GM12878 (cell line): ENCODE results near the gene CLDN7. TPM values are rescaled to one million over a fixed set of nuclear protein-coding genes. Genes with fewer than 3 reads are reported as not detected.

ENCODE experiments used
- BCL11A ChIP-seq: IDR thresholded peaks from 2 replicates; pipeline ENCODE4 v1.6.1; 2011; ENCODE audit warnings: low read depth, low read length
- CBX5 ChIP-seq: sonication (generic); IDR thresholded peaks from 2 replicates; pipeline ENCODE4 v1.6.1; 2016; ENCODE audit warnings: low read depth, moderate library complexity, mild to moderate bottlenecking, inconsistent platforms
- CHD4 ChIP-seq: fragments of 200-600 bp; sonication (generic); IDR thresholded peaks from 2 replicates; pipeline ENCODE4 v1.6.1; 2016; ENCODE audit warnings: mild to moderate bottlenecking
- DPF2 ChIP-seq: fragments of 450-650 bp; IDR thresholded peaks from 2 replicates; pipeline ENCODE4 v1.6.1; 2017; ENCODE audit warnings: mild to moderate bottlenecking
- EGR1 ChIP-seq, 2 experiments: IDR thresholded peaks; 1 replicate in 1 of 2; 2 replicates in 1 of 2; pipeline ENCODE4 v1.6.1; 2011 to 2012; ENCODE audit warnings: low read depth in 2 of 2, low read length in 2 of 2, borderline replicate concordance in 1 of 2, mild to moderate bottlenecking in 1 of 2, moderate library complexity in 1 of 2
- ESRRA ChIP-seq: IDR thresholded peaks from 2 replicates; pipeline ENCODE4 v1.6.1; 2012; ENCODE audit warnings: mild to moderate bottlenecking, low read length, improper control_type of control experiment
- FOXM1 ChIP-seq: IDR thresholded peaks from 2 replicates; pipeline ENCODE4 v1.6.1; 2012; ENCODE audit warnings: low read depth, mild to moderate bottlenecking, inconsistent platforms, low read length, moderate library complexity
- HDAC6 ChIP-seq: fragments of 200-600 bp; sonication (generic); IDR thresholded peaks from one replicate; pipeline ENCODE4 v1.8.0; 2017; ENCODE audit warnings: antibody characterized with exemption; ENCODE audit not compliant: unreplicated experiment
- MEF2B ChIP-seq: fragments of 450-650 bp; IDR thresholded peaks from 2 replicates; pipeline ENCODE4 v1.6.1; 2018; ENCODE audit warnings: mild to moderate bottlenecking, moderate library complexity; ENCODE audit not compliant: partially characterized antibody, poor library complexity, severe bottlenecking
- MYC ChIP-seq: IDR thresholded peaks from 2 replicates; pipeline ENCODE4 v1.6.1; 2011; ENCODE audit warnings: mild to moderate bottlenecking, low read length, moderate library complexity, inconsistent platforms; ENCODE audit not compliant: insufficient read depth, insufficient replicate concordance, insufficient read length, severe bottlenecking
- NRF1 ChIP-seq: conservative IDR thresholded peaks from 2 replicates; pipeline ENCODE4 v1.6.1; 2011; ENCODE audit warnings: mild to moderate bottlenecking, low read depth, low read length, improper control_type of control experiment
- POU2F2 ChIP-seq: IDR thresholded peaks from 3 replicates; pipeline ENCODE4 v1.6.1; 2011; ENCODE audit warnings: low read depth, mild to moderate bottlenecking, low read length, borderline replicate concordance
- RUNX3 ChIP-seq: IDR thresholded peaks from 2 replicates; pipeline ENCODE4 v1.6.1; 2012; ENCODE audit warnings: low read length, inconsistent platforms
- STAT3 ChIP-seq: IDR thresholded peaks from 2 replicates; pipeline ENCODE4 v1.6.1; 2011; ENCODE audit warnings: low read depth, low read length, improper control_type of control experiment
- ZNF217 ChIP-seq: fragments of 450-650 bp; IDR thresholded peaks from 2 replicates; pipeline ENCODE4 v1.6.1; 2017; ENCODE audit warnings: antibody characterized with exemption, mild to moderate bottlenecking
- polyA plus RNA-seq, 11 experiments: library from polyadenylated mRNA; depleted of rRNA in 4 of 11; unstranded in 6 of 11; stranded (reverse) in 5 of 11; fragments of >200 nt; fragmentation: Nextera tagmentation in 4 of 11; fragmentation: Illumina TruSeq in 1 of 11; extraction: Ambion mirVana in 4 of 11; extraction: Trizol in 1 of 11; gene quantifications; 1 replicate in 1 of 11; 2 replicates in 10 of 11; pipeline versions ENCODE4 v1.2.1 to v1.2.3, GENCODE V29; 2011 to 2016; ENCODE audit warnings: inconsistent platforms in 2 of 11, missing spikeins in 2 of 11, low read depth in 1 of 11
- total RNA-seq, 4 experiments: library from RNA; depleted of rRNA in 3 of 4; stranded (reverse); fragments of >200 nt in 3 of 4; fragmentation: Illumina TruSeq in 1 of 4; extraction: Trizol in 1 of 4; gene quantifications; 2 replicates each; pipeline versions ENCODE4 v1.2.1 to v1.2.3, GENCODE V29; 2013 to 2021
- TF ChIP-seq, protein P1 (sequence below): fragments of 450-650 bp; IDR thresholded peaks from 2 replicates; pipeline ENCODE4 v1.6.1; 2017; ENCODE audit warnings: mild to moderate bottlenecking, moderate library complexity
- TF ChIP-seq, protein P2 (sequence below): fragments of 450-650 bp; IDR thresholded peaks from 2 replicates; pipeline ENCODE4 v1.6.1; 2017; ENCODE audit warnings: low read depth, mild to moderate bottlenecking, moderate library complexity
- TF ChIP-seq, protein P3 (sequence below): fragments of 450-650 bp; IDR thresholded peaks from 2 replicates; pipeline ENCODE4 v1.6.1; 2018; ENCODE audit warnings: borderline replicate concordance, mild to moderate bottlenecking; ENCODE audit not compliant: partially characterized antibody
- TF ChIP-seq, protein P4 (sequence below): fragments of 450-650 bp; IDR thresholded peaks from 2 replicates; pipeline ENCODE4 v1.6.1; 2017; ENCODE audit warnings: mild to moderate bottlenecking, low read depth, inconsistent platforms; ENCODE audit not compliant: poor library complexity, severe bottlenecking

The CLDN7 gene
- total and polyA plus RNA-seq, 10 of the 15 experiments (the other 5 are each of a cell fraction or from before 2014, with no cell fraction given) = 0.19 to 1.3 (median 0.36) TPM; not detected in 5

DNA sequence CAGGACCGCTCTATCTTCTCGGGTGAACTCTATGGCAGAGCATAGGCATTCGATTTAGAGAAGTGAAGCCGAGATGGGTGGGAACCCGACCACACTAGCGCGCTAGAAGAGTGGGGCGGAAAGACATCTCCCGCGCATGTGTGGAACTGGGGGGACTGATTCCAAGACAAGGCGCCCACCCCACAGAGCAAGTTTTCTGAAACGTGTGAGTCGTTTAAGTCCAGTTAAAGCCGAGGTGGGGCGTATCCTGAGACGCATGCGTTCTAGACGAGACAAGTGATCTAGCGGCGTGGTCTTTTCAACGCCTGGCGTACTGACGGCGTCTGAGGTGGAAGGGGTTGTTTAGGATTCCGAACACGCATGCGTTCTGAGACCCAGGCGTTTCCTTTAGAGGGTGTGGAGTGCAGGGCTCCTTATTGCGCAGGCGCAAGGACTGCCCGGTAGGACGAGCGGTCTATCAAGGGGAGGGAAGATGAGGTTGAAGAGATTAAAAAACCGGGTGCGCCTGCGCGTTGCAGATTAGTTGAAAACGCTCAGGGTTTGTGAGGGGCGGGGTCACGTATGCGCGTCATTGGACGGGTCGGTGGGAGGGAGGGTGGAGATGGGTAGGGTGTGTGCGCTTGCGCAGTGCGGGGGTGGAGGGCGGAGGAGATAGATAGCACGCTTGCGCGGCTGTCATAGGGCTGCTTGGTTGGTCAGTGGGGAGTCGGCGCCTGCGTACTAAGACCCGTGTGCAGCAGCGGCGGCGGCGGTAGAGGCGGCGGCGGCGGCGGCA is 44.8 kb upstream of the CLDN7 start, which contains the start of gene EIF5A (continued):
- TF ChIP-seq, protein P1, sequence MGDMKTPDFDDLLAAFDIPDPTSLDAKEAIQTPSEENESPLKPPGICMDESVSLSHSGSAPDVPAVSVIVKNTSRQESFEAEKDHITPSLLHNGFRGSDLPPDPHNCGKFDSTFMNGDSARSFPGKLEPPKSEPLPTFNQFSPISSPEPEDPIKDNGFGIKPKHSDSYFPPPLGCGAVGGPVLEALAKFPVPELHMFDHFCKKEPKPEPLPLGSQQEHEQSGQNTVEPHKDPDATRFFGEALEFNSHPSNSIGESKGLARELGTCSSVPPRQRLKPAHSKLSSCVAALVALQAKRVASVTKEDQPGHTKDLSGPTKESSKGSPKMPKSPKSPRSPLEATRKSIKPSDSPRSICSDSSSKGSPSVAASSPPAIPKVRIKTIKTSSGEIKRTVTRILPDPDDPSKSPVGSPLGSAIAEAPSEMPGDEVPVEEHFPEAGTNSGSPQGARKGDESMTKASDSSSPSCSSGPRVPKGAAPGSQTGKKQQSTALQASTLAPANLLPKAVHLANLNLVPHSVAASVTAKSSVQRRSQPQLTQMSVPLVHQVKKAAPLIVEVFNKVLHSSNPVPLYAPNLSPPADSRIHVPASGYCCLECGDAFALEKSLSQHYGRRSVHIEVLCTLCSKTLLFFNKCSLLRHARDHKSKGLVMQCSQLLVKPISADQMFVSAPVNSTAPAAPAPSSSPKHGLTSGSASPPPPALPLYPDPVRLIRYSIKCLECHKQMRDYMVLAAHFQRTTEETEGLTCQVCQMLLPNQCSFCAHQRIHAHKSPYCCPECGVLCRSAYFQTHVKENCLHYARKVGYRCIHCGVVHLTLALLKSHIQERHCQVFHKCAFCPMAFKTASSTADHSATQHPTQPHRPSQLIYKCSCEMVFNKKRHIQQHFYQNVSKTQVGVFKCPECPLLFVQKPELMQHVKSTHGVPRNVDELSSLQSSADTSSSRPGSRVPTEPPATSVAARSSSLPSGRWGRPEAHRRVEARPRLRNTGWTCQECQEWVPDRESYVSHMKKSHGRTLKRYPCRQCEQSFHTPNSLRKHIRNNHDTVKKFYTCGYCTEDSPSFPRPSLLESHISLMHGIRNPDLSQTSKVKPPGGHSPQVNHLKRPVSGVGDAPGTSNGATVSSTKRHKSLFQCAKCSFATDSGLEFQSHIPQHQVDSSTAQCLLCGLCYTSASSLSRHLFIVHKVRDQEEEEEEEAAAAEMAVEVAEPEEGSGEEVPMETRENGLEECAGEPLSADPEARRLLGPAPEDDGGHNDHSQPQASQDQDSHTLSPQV = no peak
- no peak for TF ChIP-seq CBX5
- 0 out of 2 replicates have a peak, but pooled peaks have one; percentile 21 for TF ChIP-seq STAT3
- TF ChIP-seq BCL11A = no peak
- TF ChIP-seq, protein P2, sequence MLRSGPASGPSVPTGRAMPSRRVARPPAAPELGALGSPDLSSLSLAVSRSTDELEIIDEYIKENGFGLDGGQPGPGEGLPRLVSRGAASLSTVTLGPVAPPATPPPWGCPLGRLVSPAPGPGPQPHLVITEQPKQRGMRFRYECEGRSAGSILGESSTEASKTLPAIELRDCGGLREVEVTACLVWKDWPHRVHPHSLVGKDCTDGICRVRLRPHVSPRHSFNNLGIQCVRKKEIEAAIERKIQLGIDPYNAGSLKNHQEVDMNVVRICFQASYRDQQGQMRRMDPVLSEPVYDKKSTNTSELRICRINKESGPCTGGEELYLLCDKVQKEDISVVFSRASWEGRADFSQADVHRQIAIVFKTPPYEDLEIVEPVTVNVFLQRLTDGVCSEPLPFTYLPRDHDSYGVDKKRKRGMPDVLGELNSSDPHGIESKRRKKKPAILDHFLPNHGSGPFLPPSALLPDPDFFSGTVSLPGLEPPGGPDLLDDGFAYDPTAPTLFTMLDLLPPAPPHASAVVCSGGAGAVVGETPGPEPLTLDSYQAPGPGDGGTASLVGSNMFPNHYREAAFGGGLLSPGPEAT = peak; percentile 43; the same call in 1 of the 2 replicates
- peak; percentile 64 for TF ChIP-seq ESRRA
- TF ChIP-seq, protein P3, sequence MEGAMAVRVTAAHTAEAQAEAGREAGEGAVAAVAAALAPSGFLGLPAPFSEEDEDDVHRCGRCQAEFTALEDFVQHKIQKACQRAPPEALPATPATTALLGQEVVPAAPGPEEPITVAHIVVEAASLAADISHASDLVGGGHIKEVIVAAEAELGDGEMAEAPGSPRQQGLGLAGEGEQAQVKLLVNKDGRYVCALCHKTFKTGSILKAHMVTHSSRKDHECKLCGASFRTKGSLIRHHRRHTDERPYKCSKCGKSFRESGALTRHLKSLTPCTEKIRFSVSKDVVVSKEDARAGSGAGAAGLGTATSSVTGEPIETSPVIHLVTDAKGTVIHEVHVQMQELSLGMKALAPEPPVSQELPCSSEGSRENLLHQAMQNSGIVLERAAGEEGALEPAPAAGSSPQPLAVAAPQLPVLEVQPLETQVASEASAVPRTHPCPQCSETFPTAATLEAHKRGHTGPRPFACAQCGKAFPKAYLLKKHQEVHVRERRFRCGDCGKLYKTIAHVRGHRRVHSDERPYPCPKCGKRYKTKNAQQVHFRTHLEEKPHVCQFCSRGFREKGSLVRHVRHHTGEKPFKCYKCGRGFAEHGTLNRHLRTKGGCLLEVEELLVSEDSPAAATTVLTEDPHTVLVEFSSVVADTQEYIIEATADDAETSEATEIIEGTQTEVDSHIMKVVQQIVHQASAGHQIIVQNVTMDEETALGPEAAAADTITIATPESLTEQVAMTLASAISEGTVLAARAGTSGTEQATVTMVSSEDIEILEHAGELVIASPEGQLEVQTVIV = peak; percentile 63
- TF ChIP-seq DPF2 = no peak
- peak; percentile 79 for TF ChIP-seq NRF1
- TF ChIP-seq MYC = peak; percentile 25
- TF ChIP-seq EGR1 (IDR thresholded peaks at IDR 0.05; ENCODE audit: borderline replicate concordance in 1 of 2, low read depth in 2 of 2, low read length in 2 of 2) = peak; percentile 8 to 99
- TF ChIP-seq, protein P4, sequence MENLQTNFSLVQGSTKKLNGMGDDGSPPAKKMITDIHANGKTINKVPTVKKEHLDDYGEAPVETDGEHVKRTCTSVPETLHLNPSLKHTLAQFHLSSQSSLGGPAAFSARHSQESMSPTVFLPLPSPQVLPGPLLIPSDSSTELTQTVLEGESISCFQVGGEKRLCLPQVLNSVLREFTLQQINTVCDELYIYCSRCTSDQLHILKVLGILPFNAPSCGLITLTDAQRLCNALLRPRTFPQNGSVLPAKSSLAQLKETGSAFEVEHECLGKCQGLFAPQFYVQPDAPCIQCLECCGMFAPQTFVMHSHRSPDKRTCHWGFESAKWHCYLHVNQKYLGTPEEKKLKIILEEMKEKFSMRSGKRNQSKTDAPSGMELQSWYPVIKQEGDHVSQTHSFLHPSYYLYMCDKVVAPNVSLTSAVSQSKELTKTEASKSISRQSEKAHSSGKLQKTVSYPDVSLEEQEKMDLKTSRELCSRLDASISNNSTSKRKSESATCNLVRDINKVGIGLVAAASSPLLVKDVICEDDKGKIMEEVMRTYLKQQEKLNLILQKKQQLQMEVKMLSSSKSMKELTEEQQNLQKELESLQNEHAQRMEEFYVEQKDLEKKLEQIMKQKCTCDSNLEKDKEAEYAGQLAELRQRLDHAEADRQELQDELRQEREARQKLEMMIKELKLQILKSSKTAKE = peak; percentile 27
- no peak for TF ChIP-seq HDAC6
- no peak for TF ChIP-seq ZNF217
- no peak for TF ChIP-seq FOXM1
- no peak for TF ChIP-seq MEF2B
- peak; percentile 91 for TF ChIP-seq RUNX3
- no peak for TF ChIP-seq CHD4
- peak; percentile 23; the same call in 1 of the 3 replicates for TF ChIP-seq POU2F2
